ENCODE data around the gene SPAG16.
"Not testable (repeated sequence)": the region's sequence is repeated elsewhere in the genome, so short reads cannot be mapped to it uniquely, and the experiment has no call there.

Gene SPAG16

DNA sequence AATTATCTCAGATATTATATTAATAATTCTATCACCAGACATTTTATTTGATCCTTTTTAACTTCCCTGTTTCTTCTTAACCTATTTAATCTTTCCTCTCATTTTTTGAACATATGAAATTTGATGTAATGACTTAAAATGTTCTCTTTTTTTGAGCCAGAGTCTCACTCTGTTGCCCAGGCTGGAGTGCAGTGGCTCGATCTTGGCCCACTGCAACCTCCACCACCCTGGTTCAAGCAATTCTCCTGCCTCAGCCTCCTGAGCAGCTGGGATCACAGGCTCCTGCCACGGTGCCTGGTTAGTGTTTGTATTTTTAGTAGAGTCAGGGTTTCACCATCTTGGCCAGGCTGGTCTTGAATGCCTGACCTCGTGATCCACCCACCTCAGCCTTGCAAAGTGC lies 404.6 kb downstream of the SPAG16 start:
- in situ Hi-C loops (cut with HindIII; ENCODE audit: low sequenced_read_pairs): not testable (repeated sequence)

DNA sequence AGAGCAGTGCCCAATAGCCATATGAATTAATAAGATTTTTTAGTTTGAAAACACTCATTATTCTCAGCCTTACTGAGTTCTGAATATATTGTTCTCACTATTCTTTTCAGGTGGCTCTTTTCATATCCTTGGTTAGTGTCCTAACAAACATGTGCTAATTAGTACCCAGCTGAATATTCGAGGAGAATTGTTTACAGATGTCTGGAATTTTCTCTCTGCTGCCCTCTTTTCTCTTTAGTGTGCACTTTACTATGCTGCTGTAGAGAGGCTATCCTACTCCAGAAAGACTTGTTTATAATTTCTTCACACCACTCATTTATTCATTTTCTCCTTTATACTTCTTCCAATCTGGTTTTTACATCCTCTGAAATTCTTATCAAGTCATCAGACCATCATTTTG lies 405.3 kb downstream of the SPAG16 start:
- in situ Hi-C loops (cut with HindIII; ENCODE audit: low sequenced_read_pairs): no loop called here

DNA sequence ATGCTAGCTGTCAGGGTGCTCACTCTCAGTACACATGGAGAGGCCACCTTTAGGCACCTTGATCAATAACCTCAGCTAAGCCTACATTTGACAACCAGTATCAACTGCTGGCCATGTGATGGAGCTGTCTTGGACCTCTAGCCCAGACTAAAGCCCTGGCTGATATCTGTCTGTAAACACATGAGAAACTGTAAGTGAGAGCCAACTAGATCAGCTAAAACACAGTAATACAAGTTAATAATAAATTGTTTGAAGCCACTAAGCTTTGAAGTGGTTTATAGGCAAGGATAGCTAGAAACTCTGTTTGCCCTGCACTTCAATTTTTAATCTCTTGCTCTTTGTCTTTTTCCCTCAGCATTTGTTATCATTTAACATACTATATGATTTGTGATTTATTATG lies 407.1 kb downstream of the SPAG16 start:
- in situ Hi-C loops (cut with HindIII; ENCODE audit: low sequenced_read_pairs): no loop called here

DNA sequence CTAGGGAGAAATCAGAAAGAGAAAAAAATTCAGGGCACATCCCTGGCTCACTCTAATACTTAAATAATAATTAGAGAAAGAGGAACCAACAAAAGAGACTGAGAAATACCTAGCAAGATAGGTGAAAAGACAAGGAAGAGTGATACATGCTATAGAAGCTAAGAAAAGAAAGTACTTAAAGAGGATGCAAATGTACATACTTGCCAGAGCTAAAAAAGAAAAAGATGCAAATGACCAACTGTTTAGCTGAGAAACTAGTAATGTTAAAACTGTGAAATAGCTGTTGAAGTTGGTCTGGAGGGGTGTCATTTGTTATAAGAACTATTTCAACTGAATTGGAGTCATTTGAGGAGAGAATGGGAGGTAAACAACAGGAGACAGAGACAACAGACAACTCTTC lies 412.2 kb downstream of the SPAG16 start:
- in situ Hi-C loops (cut with HindIII; ENCODE audit: low sequenced_read_pairs): no loop called here

DNA sequence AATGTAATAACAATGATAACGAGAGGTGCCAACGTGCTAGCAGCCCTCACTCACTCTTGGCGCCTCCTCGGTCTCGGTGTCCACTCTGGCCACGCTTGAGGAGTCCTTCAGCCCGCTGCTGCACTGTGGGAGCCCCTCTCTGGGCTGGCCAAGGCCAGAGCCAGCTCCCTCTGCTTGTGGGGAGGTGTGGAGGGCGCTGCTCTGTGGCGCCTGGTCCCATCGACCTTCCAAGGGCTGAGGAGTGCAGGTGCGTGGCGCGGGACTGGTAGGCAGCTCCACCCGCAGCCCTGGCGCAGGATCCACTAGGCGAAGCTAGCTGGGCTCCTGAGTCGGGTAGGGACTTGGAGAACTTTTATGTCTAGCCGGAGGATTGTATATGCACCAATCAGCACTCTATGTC lies 417.1 kb downstream of the SPAG16 start:
- in situ Hi-C loops (cut with HindIII; ENCODE audit: low sequenced_read_pairs): not testable (repeated sequence)

DNA sequence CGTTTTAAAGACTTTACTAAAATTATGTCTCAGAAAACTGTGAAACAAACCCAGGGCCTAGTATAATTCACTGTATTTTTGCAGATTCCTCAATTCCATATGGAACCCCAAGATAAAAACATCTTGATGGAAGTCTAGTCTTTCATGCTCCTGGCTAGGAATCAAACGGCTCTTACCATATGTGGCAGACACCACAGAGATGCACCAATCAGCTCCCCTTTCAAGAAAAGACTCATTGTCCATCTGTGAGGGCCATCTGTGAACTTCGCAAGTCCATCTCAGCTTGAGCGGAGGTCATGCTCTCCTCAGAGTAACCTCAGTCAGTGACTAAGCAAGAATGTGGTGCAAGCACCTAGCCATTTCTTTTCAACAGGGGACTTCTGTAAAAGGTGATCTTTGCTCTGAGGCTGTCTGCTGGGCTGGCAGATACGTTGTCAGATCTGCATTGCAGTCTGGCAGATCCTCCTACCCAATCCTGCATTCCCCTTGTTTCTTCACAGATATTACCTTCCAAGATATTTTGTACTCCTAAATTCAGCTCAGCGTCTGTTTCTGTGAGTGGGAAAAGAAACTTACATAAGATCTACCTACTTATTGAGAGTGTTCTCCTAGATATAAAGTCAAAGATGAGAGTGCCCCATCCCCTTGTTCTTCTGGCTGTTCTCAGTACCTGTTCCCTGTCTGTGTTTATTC lies 419.3 kb downstream of the SPAG16 start:
- in situ Hi-C loops (cut with HindIII; ENCODE audit: low sequenced_read_pairs): no loop called here

DNA sequence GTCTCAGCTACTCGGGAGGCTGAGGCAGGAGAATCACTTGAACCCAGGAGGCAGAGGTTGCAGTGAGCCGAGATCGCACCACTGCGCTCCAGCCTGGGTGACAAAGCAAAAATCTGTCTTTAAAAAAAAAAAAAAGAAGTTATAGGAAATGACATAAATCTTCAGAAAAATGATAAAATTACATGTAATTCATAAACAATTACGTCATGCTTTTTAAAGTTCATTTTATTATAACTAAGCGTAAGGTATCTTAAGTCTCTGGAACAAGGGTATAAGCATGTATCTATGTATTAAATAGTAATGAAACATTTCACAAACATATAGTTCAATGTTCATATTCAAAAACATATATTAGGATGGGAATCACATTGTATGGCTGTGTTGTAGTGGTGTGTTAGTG lies 425.9 kb downstream of the SPAG16 start:
- in situ Hi-C loops (cut with HindIII; ENCODE audit: low sequenced_read_pairs): no loop called here

DNA sequence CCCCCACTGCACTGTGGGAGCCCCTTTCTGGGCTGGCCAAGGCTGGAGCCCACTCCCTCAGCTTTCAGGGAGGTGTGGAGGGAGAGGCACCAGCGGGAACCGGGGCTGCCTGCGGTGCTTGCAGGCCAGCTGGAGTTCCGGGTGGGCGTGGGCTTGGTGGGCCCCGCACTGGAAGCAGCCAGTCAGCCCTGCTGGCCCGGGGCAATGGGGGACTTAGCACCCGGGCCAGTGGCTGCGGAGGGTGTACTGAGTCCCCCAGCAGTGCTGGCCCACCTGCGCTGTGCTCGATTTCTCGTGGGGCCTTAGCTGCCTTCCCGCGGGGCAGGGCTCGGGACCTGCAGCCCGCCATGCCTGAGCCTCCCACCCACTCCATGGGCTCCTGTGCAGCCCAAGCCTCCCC lies 434.1 kb downstream of the SPAG16 start:
- in situ Hi-C loops (cut with HindIII; ENCODE audit: low sequenced_read_pairs): not testable (repeated sequence)

DNA sequence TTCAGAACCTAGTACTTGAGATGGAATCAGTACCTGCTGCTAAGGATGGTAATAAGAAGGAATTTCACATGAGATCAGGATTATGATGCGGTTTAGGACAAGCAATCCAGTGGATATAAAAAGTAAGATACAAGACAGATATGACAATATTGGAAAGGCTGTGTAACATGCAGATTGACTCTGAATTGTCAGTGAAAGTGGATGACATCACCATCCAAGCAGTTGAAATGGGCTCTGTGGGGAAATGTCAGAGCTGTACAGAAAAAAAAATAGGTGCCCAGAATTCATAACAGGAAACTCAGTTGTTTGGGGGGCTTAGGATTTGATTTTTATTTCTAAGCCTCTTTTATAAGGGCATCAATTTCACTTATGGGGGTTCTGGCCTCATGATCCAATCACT lies 438.3 kb downstream of the SPAG16 start:
- in situ Hi-C loops (cut with HindIII; ENCODE audit: low sequenced_read_pairs): no loop called here

DNA sequence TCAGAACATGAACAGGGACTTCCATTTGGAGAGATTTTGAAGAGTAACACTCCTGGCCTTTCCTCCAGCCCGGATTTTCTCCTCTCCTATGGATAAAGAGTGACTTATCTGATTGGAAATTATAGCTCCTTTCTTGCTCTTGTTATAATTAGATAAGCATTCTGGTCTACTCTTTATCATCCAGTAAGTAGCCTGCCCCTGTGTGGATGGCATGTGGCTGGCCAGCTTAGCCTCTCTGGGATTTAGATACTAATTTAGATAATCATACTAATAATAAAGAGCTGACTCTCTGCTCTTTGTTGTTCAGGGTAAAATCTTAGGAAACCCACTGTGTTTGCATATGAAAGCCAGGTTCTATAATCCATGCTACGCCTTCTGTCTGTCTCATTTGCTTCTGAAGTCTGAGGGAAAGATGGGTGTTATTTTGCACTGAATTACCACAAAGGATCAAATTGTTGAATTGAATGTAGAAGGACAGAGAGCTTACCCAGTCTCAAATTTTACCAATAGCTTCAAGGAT lies 438.8 kb downstream of the SPAG16 start:
- in situ Hi-C loops (cut with HindIII; ENCODE audit: low sequenced_read_pairs): no loop called here

DNA sequence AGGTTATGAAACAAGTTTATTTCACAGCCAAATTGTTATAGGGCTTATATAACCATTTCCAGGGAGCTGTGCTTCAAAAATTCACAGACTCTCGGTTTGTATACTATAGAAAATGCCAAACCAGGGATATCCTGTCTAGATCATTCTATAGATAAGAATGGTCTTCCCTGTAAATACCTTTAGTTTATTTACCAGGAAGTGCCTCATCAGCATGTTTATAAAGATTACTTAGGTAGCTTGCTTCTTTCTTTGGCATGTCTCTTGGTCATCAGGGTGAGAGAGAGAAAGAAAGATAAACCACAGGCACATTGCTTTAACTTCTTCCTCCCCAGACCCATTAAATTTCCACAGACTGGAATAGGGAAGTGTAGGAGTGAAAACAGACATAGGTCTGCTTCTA lies 439.4 kb downstream of the SPAG16 start:
- in situ Hi-C loops (cut with HindIII; ENCODE audit: low sequenced_read_pairs): no loop called here

DNA sequence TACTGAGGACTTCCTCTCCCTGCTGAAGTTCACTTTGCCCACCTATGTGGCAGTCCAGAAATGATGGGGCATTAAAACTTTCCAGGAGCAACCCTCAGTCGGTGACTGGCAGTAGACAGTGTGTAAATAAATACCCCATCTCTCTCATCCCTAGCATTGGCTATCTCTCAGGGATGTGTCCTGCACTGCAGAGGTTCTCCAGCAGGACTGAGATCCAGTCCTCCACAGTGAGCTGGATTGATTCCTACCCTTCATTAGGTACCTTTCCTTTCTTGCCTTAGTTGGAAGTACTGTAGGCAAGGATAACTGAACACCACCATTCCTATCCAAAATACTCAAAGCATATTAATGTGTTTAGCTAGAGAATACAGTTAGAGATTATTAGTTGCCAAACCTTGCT lies 441.8 kb downstream of the SPAG16 start:
- in situ Hi-C loops (cut with HindIII; ENCODE audit: low sequenced_read_pairs): no loop called here

DNA sequence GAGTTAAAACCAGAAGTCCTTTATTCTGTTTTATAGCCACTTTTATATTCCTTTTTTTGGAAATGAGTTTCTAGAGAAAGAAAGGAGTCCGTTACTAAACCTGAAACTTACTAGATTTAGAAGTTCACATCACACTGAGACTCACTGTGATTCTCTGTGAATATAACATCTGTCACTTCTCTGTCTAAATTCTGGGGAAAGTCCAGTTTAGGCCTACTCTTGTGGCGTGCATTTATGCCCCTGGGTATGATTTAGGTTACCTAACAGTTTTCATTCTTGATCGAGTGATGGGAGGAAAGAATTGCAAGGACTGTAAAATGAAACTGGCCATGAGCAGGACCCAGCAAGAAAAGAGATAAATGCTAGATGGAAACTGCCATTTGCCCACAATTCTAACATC lies 449.6 kb downstream of the SPAG16 start:
- in situ Hi-C loops (cut with HindIII; ENCODE audit: low sequenced_read_pairs): no loop called here

DNA sequence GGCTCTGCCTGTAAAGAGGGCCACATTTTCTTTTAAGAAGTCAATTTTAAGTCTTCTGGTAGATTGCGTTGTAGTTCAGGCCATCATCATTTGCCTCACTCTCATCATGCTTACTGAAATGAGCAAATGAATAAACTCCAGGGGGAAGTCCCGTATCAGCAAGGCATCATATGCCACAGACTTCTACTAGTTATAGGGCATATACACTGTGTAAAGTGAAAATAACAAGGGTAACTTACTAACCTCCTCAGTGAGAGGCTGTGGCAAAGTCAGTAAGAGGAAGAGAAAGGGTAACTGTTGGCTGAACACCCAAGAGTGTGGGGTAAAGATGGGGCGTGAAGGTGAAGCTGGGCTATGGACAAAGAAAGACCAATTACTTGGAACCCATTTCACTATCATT lies 456.2 kb downstream of the SPAG16 start:
- in situ Hi-C loops (cut with HindIII; ENCODE audit: low sequenced_read_pairs): no loop called here

DNA sequence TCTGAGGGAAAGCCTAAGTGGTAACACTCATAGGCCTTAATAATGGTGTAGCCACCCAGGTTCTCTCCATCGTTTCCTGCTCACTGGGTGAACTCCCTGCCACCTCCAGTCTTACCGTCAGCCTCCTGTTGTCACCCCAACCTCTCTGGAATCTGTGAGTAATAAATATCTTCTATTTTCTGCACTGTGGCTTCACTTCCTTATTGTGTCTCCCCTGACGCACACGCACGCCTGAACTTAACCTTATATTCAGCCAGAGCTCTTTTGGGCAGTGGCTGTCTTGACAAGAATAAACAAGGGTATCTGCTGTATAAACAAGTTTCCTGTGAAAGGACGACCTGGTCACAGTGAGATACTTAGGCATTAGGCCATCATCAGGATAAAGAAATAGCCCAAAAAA lies 467.2 kb downstream of the SPAG16 start:
- in situ Hi-C loops (cut with HindIII; ENCODE audit: low sequenced_read_pairs): no loop called here

DNA sequence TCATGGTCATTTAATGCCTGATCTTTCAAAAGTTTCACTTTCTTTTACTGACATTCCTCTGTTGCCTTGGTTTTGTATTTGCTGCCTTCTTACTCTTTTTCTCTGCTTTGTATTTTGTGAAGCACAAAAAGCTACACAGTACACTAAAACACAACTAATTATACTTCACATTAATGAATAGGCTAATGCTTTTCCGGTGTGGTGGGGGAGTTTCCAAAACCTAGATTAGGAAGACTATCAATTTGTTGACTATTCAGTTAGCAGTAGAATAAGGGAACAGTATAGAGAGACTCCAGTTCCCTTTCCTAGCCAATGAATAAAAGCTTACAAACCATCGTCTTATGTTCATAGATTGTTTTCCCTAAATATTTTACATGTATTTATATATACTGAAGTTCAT lies 468.3 kb downstream of the SPAG16 start:
- in situ Hi-C loops (cut with HindIII; ENCODE audit: low sequenced_read_pairs): no loop called here

DNA sequence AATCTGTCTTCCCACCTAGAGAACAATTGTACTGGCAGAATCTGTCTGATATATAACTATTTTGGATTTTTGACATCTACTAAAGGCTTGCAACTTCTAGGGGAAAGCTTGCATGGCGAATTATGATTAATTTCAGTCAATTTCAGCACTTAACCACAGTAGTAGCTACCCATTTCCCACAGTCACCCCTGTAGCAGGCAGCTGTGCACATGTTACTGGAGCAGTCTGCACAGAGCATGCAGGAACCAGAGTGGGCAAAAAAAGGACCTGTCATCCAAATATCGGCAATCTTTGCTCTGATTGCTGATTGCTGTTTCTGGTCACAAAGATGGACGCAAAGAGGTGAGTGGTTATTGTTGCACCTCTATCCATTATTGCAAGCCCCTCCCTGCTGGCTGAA lies 473.3 kb downstream of the SPAG16 start:
- in situ Hi-C loops (cut with HindIII; ENCODE audit: low sequenced_read_pairs): no loop called here

DNA sequence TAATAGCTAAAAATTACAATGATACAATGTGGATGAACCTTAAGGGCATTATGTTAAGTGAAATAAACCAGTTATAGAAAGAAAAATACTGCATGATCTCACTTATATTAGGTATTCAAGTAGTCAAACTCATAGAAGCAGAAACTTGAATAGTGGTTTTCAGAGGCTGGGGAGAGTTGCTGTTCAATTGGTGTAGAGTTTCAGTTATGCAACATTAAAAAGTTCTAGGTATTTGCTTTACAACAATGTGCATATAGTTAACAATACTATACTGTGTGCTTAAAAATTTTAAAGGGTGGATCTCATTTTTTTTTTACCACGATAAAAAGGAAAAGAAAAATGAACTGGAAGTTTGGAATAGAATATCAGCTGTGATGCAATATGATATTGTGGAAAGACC lies 479.1 kb downstream of the SPAG16 start:
- in situ Hi-C loops (cut with HindIII; ENCODE audit: low sequenced_read_pairs): no loop called here

DNA sequence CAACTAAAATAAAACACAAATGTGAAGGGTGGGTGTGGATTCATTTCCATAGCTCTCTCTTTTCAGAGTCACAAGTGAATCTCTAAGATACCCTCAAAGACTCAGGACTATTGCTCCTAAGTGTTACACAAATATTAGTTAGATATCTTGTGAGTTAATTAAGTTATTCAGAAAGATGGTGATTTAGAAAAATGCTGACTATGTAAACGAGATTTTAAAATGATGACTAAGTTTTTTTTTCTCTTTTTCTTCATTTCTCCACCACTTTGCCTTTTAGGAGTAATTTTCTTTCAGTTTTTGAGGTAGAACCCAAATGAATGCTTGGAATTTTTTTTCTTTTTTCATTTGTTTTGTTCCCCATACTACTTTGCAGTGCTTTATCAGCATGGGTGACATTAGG lies 479.7 kb downstream of the SPAG16 start:
- in situ Hi-C loops (cut with HindIII; ENCODE audit: low sequenced_read_pairs): no loop called here

DNA sequence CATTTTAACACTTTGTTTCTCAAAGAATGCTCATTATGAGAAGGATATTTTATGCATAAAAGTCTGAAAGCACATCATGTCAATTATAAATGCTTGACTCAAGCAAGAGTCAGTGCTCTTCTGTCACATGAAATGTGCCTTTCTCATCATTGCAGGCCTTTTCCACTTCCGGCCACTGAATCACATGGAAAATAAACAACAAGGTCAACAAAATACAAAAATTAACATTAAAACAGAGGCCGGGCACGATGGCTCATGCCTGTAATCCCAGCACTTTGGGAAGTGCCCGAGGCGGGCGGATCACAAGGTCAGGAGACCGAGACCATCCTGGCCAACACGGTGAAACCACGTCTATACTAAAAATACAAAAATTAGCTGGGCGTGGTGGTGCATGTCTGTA lies 480.6 kb downstream of the SPAG16 start:
- in situ Hi-C loops (cut with HindIII; ENCODE audit: low sequenced_read_pairs): no loop called here

DNA sequence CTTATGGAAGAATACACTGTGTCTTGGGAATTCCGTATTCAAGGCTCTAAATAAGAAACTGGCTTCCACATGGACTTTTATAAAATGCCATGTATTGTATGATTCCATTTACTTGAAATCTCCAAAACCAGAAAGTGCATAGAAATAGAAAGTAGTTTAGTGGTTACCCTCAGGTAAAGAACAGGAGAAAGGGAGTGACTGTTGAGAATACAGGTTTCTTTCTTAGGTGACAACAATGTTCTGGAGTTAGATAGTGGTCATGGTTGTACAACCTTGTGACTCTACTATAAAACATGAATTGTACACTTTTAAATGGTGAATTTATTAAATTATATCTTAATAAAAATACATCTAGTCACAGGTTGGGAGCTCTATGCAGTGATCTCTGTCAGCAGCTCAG lies 481.8 kb downstream of the SPAG16 start:
- in situ Hi-C loops (cut with HindIII; ENCODE audit: low sequenced_read_pairs): no loop called here

DNA sequence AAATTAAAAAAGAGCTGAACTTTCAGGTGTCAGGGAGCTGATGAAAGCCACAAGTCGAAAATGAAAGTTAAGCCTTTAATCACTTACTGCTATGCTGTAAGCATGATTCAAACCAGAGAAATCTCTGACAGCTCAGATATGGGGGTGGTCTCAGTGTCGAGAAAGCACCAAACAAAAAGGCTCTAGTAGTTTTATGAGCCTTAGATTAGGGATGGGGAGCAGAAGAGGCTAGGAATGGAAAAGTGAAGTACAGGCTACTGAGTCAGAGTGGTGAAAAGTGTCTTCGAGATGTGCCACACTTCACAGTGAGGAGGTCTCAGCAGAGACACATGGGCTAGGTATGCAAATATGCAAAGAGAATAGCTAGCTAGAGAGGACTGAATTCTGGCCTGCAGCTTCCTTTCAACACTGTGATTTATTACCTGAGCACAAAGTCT lies 482.2 kb downstream of the SPAG16 start:
- in situ Hi-C loops (cut with HindIII; ENCODE audit: low sequenced_read_pairs): no loop called here

DNA sequence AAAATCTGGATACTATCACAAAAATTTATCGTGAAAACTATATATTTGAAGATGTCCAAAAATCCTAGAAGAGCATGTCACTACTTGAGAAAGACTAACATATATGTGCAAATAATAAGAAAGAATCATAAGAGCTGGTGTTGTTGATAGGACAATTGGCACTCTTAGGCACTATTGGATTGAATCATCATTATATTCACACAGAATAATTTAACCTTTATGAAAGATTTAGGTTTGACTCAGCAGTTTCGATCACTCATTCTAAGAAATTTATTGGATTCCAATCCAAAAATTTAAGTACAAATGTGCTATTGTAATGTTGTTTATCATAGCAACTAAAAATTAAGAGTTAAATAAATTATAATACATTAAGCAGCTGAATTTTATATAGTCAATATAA lies 503.6 kb downstream of the SPAG16 start:
- in situ Hi-C loops (cut with HindIII; ENCODE audit: low sequenced_read_pairs): no loop called here
